Endothelial cell of umbilical vein (primary cell): Measurements from ENCODE around the gene TGIF1. TPM values are rescaled to one million over a fixed set of nuclear protein-coding genes. Genes with fewer than 3 reads are reported as not detected.

Source experiments
- BruUV-seq: library from RNA; stranded (reverse); fragments of 400-500 nt; replicated peaks from 2 replicates; lab custom pipeline; 2021; lab: Mats Ljungman, UMichigan
- CTCF ChIA-PET: fragments of 300-600, 350-600 bp; sonication (Branson Sonifier 250); formaldehyde crosslinking; loops from one replicate; lab custom pipeline; 2021; ENCODE audit warnings: antibody characterized with exemption, inconsistent platforms; lab: Charles Lee
- POLR2A ChIA-PET: fragments of 300-600, 350-600 bp; sonication (Branson Sonifier 250); formaldehyde crosslinking; loops from one replicate; lab custom pipeline; 2021; ENCODE audit warnings: antibody characterized with exemption, inconsistent platforms; lab: Charles Lee
- DNase-seq: peaks from one replicate; pipeline ENCODE4 v3.0.0-alpha.2; 2011; ENCODE audit warnings: low read depth, low spot score
- FAIRE-seq: peaks from 2 replicates; lab custom pipeline; 2011; peaks lifted over from hg19 to GRCh38; lab: Jason Lieb, UNC
- H2AFZ ChIP-seq: 2 replicates; pipeline ENCODE4 v1.6.0; 2012; ENCODE audit warnings: low read depth, low read length, control low read depth, inconsistent platforms
- H3K27ac ChIP-seq: 2 replicates; pipeline ENCODE4 v1.5.1; 2011; ENCODE audit warnings: low read depth, mild to moderate bottlenecking, control low read depth, low read length, moderate library complexity; ENCODE audit not compliant: insufficient read depth
- H3K27me3 ChIP-seq, 2 experiments: 2 replicates each; pipeline versions ENCODE4 v1.6.0 to v1.6.1; 2011; ENCODE audit warnings: low read length in 2 of 2, mixed read lengths in 1 of 2; ENCODE audit not compliant: control insufficient read depth in 2 of 2, insufficient read depth in 2 of 2
- H3K36me3 ChIP-seq, 2 experiments: 2 replicates in 1 of 2; 3 replicates in 1 of 2; pipeline ENCODE4 v1.5.1; 2011; ENCODE audit warnings: low read length in 2 of 2, mild to moderate bottlenecking in 1 of 2, moderate library complexity in 1 of 2; ENCODE audit not compliant: control insufficient read depth in 2 of 2, insufficient read depth in 2 of 2; ENCODE audit errors: extremely low read depth in 1 of 2
- H3K4me1 ChIP-seq: 3 replicates; pipeline ENCODE4 v1.5.1; 2011; ENCODE audit warnings: mild to moderate bottlenecking, low read length; ENCODE audit not compliant: control insufficient read depth, insufficient read depth; ENCODE audit errors: extremely low read depth
- H3K4me2 ChIP-seq: 2 replicates; pipeline ENCODE4 v1.6.1; 2011; ENCODE audit warnings: low read length, control low read depth, mixed read lengths; ENCODE audit not compliant: insufficient read depth
- H3K4me3 ChIP-seq, 3 experiments: fragments of 200-600 bp in 1 of 3; sonication (generic), shearing (Covaris generic) in 1 of 3; replicated peaks in 1 of 3; 2 replicates each; pipeline ENCODE4 v1.5.1; 2011 to 2016; ENCODE audit warnings: control low read depth in 3 of 3, low read length in 3 of 3, mild to moderate bottlenecking in 2 of 3, inconsistent platforms in 1 of 3, low read depth in 1 of 3, moderate library complexity in 1 of 3; ENCODE audit not compliant: insufficient read depth in 1 of 3
- H3K79me2 ChIP-seq: 2 replicates; pipeline ENCODE4 v1.6.0; 2012; ENCODE audit warnings: low read length, inconsistent platforms; ENCODE audit not compliant: control insufficient read depth, insufficient read depth
- H3K9ac ChIP-seq: replicated peaks from 2 replicates; pipeline ENCODE3; 2011; ENCODE audit warnings: low read length, control low read depth; ENCODE audit not compliant: insufficient read depth; ENCODE audit errors: extremely low read depth
- H3K9me1 ChIP-seq: replicated peaks from 3 replicates; pipeline ENCODE4 v1.6.0; 2011; ENCODE audit warnings: mild to moderate bottlenecking, low read length; ENCODE audit not compliant: control insufficient read depth, insufficient read depth; ENCODE audit errors: extremely low read depth
- H3K9me3 ChIP-seq: replicated peaks from 2 replicates; pipeline ENCODE4 v1.5.1; 2012; ENCODE audit warnings: low read length, inconsistent platforms; ENCODE audit not compliant: control insufficient read depth, insufficient read depth
- H4K20me1 ChIP-seq: replicated peaks from 2 replicates; pipeline ENCODE3; 2011; ENCODE audit warnings: mild to moderate bottlenecking, low read length; ENCODE audit not compliant: control insufficient read depth, insufficient read depth; ENCODE audit errors: extremely low read depth
- CTCF ChIP-seq, 2 donors: IDR thresholded peaks; 1 replicate in 1 of 2; 2 replicates in 1 of 2; pipeline ENCODE4 v1.5.1; 2011; ENCODE audit warnings: low read length in 2 of 2, mild to moderate bottlenecking in 2 of 2, moderate library complexity in 2 of 2, control low read depth in 1 of 2, inconsistent platforms in 1 of 2, low read depth in 1 of 2; ENCODE audit not compliant: insufficient read depth in 1 of 2; ENCODE audit errors: extremely low read depth in 1 of 2
- EZH2 ChIP-seq: IDR thresholded peaks from 2 replicates; pipeline ENCODE4 v1.6.1; 2012; ENCODE audit warnings: borderline replicate concordance, low read depth, mild to moderate bottlenecking, moderate library complexity, low read length, inconsistent platforms; ENCODE audit not compliant: severe bottlenecking
- FOS ChIP-seq: IDR thresholded peaks from 2 replicates; pipeline ENCODE4 v1.6.1; 2011; ENCODE audit warnings: mild to moderate bottlenecking, low read length, moderate library complexity, borderline replicate concordance; ENCODE audit not compliant: insufficient read depth
- GATA2 ChIP-seq: IDR thresholded peaks from 2 replicates; pipeline ENCODE4 v1.7.0; 2011; ENCODE audit warnings: low read depth, mild to moderate bottlenecking, moderate library complexity, mixed read lengths, low read length; ENCODE audit not compliant: insufficient read length, insufficient read depth
- JUN ChIP-seq: IDR thresholded peaks from 2 replicates; pipeline ENCODE4 v1.6.1; 2011; ENCODE audit warnings: borderline replicate concordance, low read depth; ENCODE audit not compliant: insufficient read length, insufficient read depth
- MAX ChIP-seq: IDR thresholded peaks from 2 replicates; pipeline ENCODE4 v1.6.1; 2011; ENCODE audit not compliant: insufficient read depth, insufficient read length
- MYC ChIP-seq: IDR thresholded peaks from one replicate; pipeline ENCODE4 v1.6.1; 2011; ENCODE audit warnings: mild to moderate bottlenecking, low read depth, low read length
- POLR2A ChIP-seq: IDR thresholded peaks from 2 replicates; pipeline ENCODE4 v1.6.1; 2012; ENCODE audit warnings: low read depth, mild to moderate bottlenecking, control low read depth, low read length
- POLR2AphosphoS5 ChIP-seq: IDR thresholded peaks from 2 replicates; pipeline ENCODE4 v1.6.1; 2012; ENCODE audit warnings: low read depth, mild to moderate bottlenecking, control low read depth, low read length, moderate library complexity; ENCODE audit not compliant: insufficient read depth
- dilution Hi-C: fragments of 300-500 bp; cut with MboI; formaldehyde crosslinking; loops from one replicate; pipeline ENCODE4 v1.15.0; 2019; ENCODE audit warnings: low sequenced_read_pairs; ENCODE audit not compliant: extremely low pct_ligation_motif_present
- intact Hi-C: fragments of 100-400 bp; cut with micrococcal nuclease; formaldehyde crosslinking; loops from one replicate; pipeline ENCODE4 v1.10.0; 2022
- polyA plus RNA-seq, 4 experiments: library from polyadenylated mRNA; depleted of rRNA in 3 of 4; stranded (reverse) in 3 of 4; unstranded in 1 of 4; fragments of >200 nt; gene quantifications; 2 replicates each; pipeline versions ENCODE4 v1.2.1 to v1.2.3, GENCODE V29; 2011 to 2012; ENCODE audit warnings: missing spikeins in 1 of 4
- total RNA-seq: library from RNA; stranded (reverse); gene quantifications from 2 replicates; pipeline ENCODE4 v1.2.3, GENCODE V29; 2021

TGIF1 gene
- total and polyA plus RNA-seq, 2 donors (not counting 3 experiments of a cell fraction or from before 2014, with no cell fraction given) = 75.6 to 96.6 TPM

GRCh38 chr18:3411327-3411726 is 38.6 kb upstream of the TGIF1 start:
- Histone ChIP-seq H2AFZ (no peak overlapping the region), H3K9me3 (no peaks in the 10 kb centered on the region), H3K27ac (no peak overlapping the region), H3K4me1 (peaks cover 5% of the 10 kb centered on the region), H3K27me3 (no peaks in the 10 kb centered on the region), H3K9ac (no peak overlapping the region), H3K9me1 (no peaks in the 10 kb centered on the region), H3K36me3 (no peaks in the 10 kb centered on the region), H3K4me3 (no peak overlapping the region), H3K4me2 (no peak overlapping the region), H3K79me2 (no peaks in the 10 kb centered on the region), H4K20me1 (no peaks in the 10 kb centered on the region)
- dilution Hi-C loops = no loop called here
- POLR2A ChIA-PET = no interaction called here
- BruUV-seq = no TSS peak
- intact Hi-C loops = no loop called here
- no peak for DNase-seq
- CTCF ChIA-PET = interaction anchor here (0.9 kb wide), 1 partner anchor 255 kb away, joined by 3 read pairs; no protein-coding TSS in a partner anchor
- TF ChIP-seq POLR2A (no peak), GATA2 (no peak), FOS (no peak), MAX (no peak), MYC (no peak)
- no peak for FAIRE-seq

- peak; percentile 4 for DNase-seq
- dilution Hi-C loops (no loop called here), intact Hi-C loops (no loop called here)
- Histone ChIP-seq H3K4me1 (peaks cover 5% of the 10 kb centered on the region), H3K36me3 (no peaks in the 10 kb centered on the region), H3K9me3 (no peaks in the 10 kb centered on the region), H3K9ac (no peak overlapping the region), H4K20me1 (no peaks in the 10 kb centered on the region), H3K27ac (no peak overlapping the region), H3K79me2 (no peaks in the 10 kb centered on the region), H3K9me1 (no peaks in the 10 kb centered on the region), H3K4me3 (peak overlapping the region in 1 of 3 experiments; percentile 5), H3K27me3 (no peaks in the 10 kb centered on the region), H3K4me2 (peak overlapping the region; percentile 30), H2AFZ (peak overlapping the region; percentile 48)
- no TSS peak for BruUV-seq
- CTCF ChIA-PET = interaction anchor here (0.9 kb wide), 1 partner anchor 255 kb away, joined by 3 read pairs; no protein-coding TSS in a partner anchor
- POLR2A ChIA-PET = interaction anchor here (0.5 to 0.6 kb wide), 2 partner anchors 9 to 14 kb away, joined by 3 read pairs; no protein-coding TSS in a partner anchor
- FAIRE-seq = peak; percentile 21
- TF ChIP-seq MAX = no peak
- TF ChIP-seq CTCF (IDR thresholded peaks at IDR 0.05; ENCODE audit: extremely low read depth in 1 of 2, insufficient read depth in 1 of 2, low read depth in 1 of 2, low read length in 2 of 2) = no peak
- no peak for TF ChIP-seq EZH2
- TF ChIP-seq POLR2AphosphoS5 = no peak
- no peak for TF ChIP-seq FOS
- TF ChIP-seq MYC = no peak
- no peak for TF ChIP-seq POLR2A
- no peak for TF ChIP-seq JUN
- no peak for TF ChIP-seq GATA2
Observed at GRCh38 chr18:3411854-3412268, 38.1 kb upstream of the TGIF1 start.
